ENCODE data around the gene GKN2. TPM values are rescaled to one million over a fixed set of nuclear protein-coding genes. Genes with fewer than 3 reads are reported as not detected.

GKN2 gene
- total and polyA plus RNA-seq, 2 of the 13 experiments (the other 11 are each of a cell fraction or from before 2014, with no cell fraction given), result not detected

GRCh38 chr2:68931149-68931711 is 21.5 kb downstream of the GKN2 start:
- no peak overlapping the region for H3K4me2 ChIP-seq (ENCODE audit: low read depth, low read length)
- intact Hi-C loops (cut with micrococcal nuclease; ENCODE audit: unreplicated experiment), result no loop called here
- in situ Hi-C loops (cut with HindIII; ENCODE audit: extremely low pct_ligation_motif_present, low pct_unique_long_range_greater_than_20kb), result no loop called here
- TF ChIP-seq GTF3A (CRISPR knock-in tag; conservative IDR thresholded peaks at IDR 0.05) (no peak), GABPB1 (CRISPR knock-in tag; IDR thresholded peaks at IDR 0.05) (no peak), ATRX (CRISPR knock-in tag; IDR thresholded peaks at IDR 0.05; ENCODE audit: borderline replicate concordance) (no peak), HMGXB3 (CRISPR knock-in tag; IDR thresholded peaks at IDR 0.05; ENCODE audit: borderline replicate concordance) (no peak), TIGD3 (CRISPR knock-in tag; IDR thresholded peaks at IDR 0.05; ENCODE audit: borderline replicate concordance) (no peak), ZBTB4 (CRISPR knock-in tag; IDR thresholded peaks at IDR 0.05; ENCODE audit: borderline replicate concordance) (no peak), HNRNPH1 (optimal IDR thresholded peaks at IDR 0.05; ENCODE audit: low read depth, low read length) (no peak)
- TF ChIP-seq, protein P1, sequence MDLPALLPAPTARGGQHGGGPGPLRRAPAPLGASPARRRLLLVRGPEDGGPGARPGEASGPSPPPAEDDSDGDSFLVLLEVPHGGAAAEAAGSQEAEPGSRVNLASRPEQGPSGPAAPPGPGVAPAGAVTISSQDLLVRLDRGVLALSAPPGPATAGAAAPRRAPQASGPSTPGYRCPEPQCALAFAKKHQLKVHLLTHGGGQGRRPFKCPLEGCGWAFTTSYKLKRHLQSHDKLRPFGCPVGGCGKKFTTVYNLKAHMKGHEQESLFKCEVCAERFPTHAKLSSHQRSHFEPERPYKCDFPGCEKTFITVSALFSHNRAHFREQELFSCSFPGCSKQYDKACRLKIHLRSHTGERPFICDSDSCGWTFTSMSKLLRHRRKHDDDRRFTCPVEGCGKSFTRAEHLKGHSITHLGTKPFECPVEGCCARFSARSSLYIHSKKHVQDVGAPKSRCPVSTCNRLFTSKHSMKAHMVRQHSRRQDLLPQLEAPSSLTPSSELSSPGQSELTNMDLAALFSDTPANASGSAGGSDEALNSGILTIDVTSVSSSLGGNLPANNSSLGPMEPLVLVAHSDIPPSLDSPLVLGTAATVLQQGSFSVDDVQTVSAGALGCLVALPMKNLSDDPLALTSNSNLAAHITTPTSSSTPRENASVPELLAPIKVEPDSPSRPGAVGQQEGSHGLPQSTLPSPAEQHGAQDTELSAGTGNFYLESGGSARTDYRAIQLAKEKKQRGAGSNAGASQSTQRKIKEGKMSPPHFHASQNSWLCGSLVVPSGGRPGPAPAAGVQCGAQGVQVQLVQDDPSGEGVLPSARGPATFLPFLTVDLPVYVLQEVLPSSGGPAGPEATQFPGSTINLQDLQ (CRISPR knock-in tag; IDR thresholded peaks at IDR 0.05), result no peak

More at GRCh38 chr2:68931149-68931711, 21.5 kb downstream of the GKN2 start:
- Histone ChIP-seq H4K20me1 (ENCODE audit: insufficient read depth, low read length) (no peaks in the 10 kb centered on the region), H3K36me3 (replicated peaks in 1 of 2; ENCODE audit: control insufficient read depth in 1 of 2, insufficient read depth in 2 of 2, low read length in 2 of 2) (no peaks in the 10 kb centered on the region), H3K9ac (ENCODE audit: insufficient read depth, low read depth, low read length) (no peak overlapping the region), H3K9me3 (ENCODE audit: low read length) (no peaks in the 10 kb centered on the region), H3K27me3 (ENCODE audit: control insufficient read depth in 1 of 2, insufficient read depth in 2 of 2, low read length in 2 of 2) (peaks cover 0 to 33% of the 10 kb centered on the region in 2 experiments; a peak in 4 of 5 replicates), H3K4me3 (replicated peaks in 1 of 3; ENCODE audit: insufficient read depth in 1 of 3, low read depth in 2 of 3, low read length in 3 of 3) (no peak overlapping the region), H3K4me1 (ENCODE audit: insufficient read depth, low read length) (no peaks in the 10 kb centered on the region), H2AFZ (ENCODE audit: low read length) (no peak overlapping the region), H3K27ac (ENCODE audit: extremely low read length, insufficient read depth, low read length) (no peak overlapping the region), H3K79me2 (ENCODE audit: insufficient read depth, low read length) (no peaks in the 10 kb centered on the region)
- ATAC-seq (no peak), FAIRE-seq (no peak), DNase-seq (ENCODE audit: low spot score) (no peak)
- ChIA-PET CTCF (ENCODE audit: low intra/inter-chr PET ratio, low total read pairs) (no interaction called here), POLR2A (no interaction called here)
- WGBS (ENCODE audit: low lambda C conversion rate), result 2% methylated on average over 3 of the region's 3 CpGs
- no TSS peak for BruUV-seq (replicated peaks)
